ENCODE results near the gene FERMT1. TPM values are rescaled to one million over a fixed set of nuclear protein-coding genes. Genes with fewer than 3 reads are reported as not detected.
A peak's percentile ranks its signal among the peaks of the same experiment; 100 is the strongest.

Gene FERMT1
- total and polyA plus RNA-seq, 2 of the 13 experiments (the other 11 are each of a cell fraction or from before 2014, with no cell fraction given), result 15.8 to 29.5 TPM

GRCh38 chr20:6053776-6054688 lies 68.8 kb downstream of the FERMT1 start, which contains the start of gene LRRN4:
Gene LRRN4, minus strand, starts transcription at chr20:6054060. Its CDS starts 1,261 bp downstream, at chr20:6052799.
- peaks cover 49% of the 10 kb centered on the region for H3K4me1 ChIP-seq (ENCODE audit: insufficient read depth, low read length)
- peaks cover 1 to 8% of the 10 kb centered on the region in 2 experiments; a peak in 1 of 5 replicates for H3K27me3 ChIP-seq (ENCODE audit: control insufficient read depth in 1 of 2, insufficient read depth in 2 of 2, low read length in 2 of 2)
- no peak within 1 kb of the TSS for H3K27ac ChIP-seq (ENCODE audit: extremely low read length, insufficient read depth, low read length)
- no peaks in the 10 kb centered on the region for H3K36me3 ChIP-seq (replicated peaks in 1 of 2; ENCODE audit: control insufficient read depth in 1 of 2, insufficient read depth in 2 of 2, low read length in 2 of 2)
- peak; percentile 58 for ATAC-seq
- ChIA-PET CTCF (ENCODE audit: low intra/inter-chr PET ratio, low total read pairs) (no interaction called here), POLR2A (interaction anchor here (1.4 to 2.4 kb wide), 2 partner anchors 10 to 46 kb away, joined by 3 to 13 read pairs; no protein-coding TSS in a partner anchor)
- peak; percentile 34 for DNase-seq (ENCODE audit: low spot score)
- H3K4me2 ChIP-seq (ENCODE audit: low read depth, low read length), result peak within 1 kb of the TSS; percentile 94
- WGBS (ENCODE audit: low lambda C conversion rate), result 5% methylated on average over 13 of the region's 13 CpGs
- no peak within 1 kb of the TSS for H3K9ac ChIP-seq (ENCODE audit: insufficient read depth, low read depth, low read length)
- H3K4me3 ChIP-seq (replicated peaks in 1 of 3; ENCODE audit: insufficient read depth in 1 of 3, low read depth in 2 of 3, low read length in 3 of 3), result peak within 1 kb of the TSS; percentile 42 to 65 (median 59)
- no peaks in the 10 kb centered on the region for H3K79me2 ChIP-seq (ENCODE audit: insufficient read depth, low read length)
- intact Hi-C loops (cut with micrococcal nuclease; ENCODE audit: unreplicated experiment) (loop anchor here (1.0 kb wide), 1 partner anchor 20 kb away; no protein-coding TSS in a partner anchor), in situ Hi-C loops (cut with HindIII; ENCODE audit: extremely low pct_ligation_motif_present, low pct_unique_long_range_greater_than_20kb) (no loop called here)
- no TSS peak for BruUV-seq (replicated peaks)
- no peak for FAIRE-seq
- H3K9me3 ChIP-seq (ENCODE audit: low read length), result no peaks in the 10 kb centered on the region
- peak within 1 kb of the TSS; percentile 67 for H2AFZ ChIP-seq (ENCODE audit: low read length)
- no peaks in the 10 kb centered on the region for H4K20me1 ChIP-seq (ENCODE audit: insufficient read depth, low read length)
- no peak for TF ChIP-seq KDM1A (CRISPR knock-in tag; IDR thresholded peaks at IDR 0.05)
- TF ChIP-seq MEF2D (CRISPR knock-in tag; IDR thresholded peaks at IDR 0.05), result no peak
- TF ChIP-seq ZNF20 (CRISPR knock-in tag; IDR thresholded peaks at IDR 0.05), result no peak
- TF ChIP-seq ZNF264 (CRISPR knock-in tag; IDR thresholded peaks at IDR 0.05), result no peak
- TF ChIP-seq MEIS1 (CRISPR knock-in tag; IDR thresholded peaks at IDR 0.05; ENCODE audit: borderline replicate concordance), result no peak
- TF ChIP-seq ZNF737 (CRISPR knock-in tag; IDR thresholded peaks at IDR 0.05; ENCODE audit: borderline replicate concordance), result no peak
- TF ChIP-seq TEAD2 (CRISPR knock-in tag; IDR thresholded peaks at IDR 0.05), result no peak
- TF ChIP-seq SOX6 (IDR thresholded peaks at IDR 0.05), result no peak
- no peak for TF ChIP-seq SOX6 (CRISPR knock-in tag; IDR thresholded peaks at IDR 0.05)
- peak; percentile 24; the same call in 1 of the 2 replicates for TF ChIP-seq PATZ1 (CRISPR knock-in tag; IDR thresholded peaks at IDR 0.05)
- TF ChIP-seq BORCS8-MEF2B (CRISPR knock-in tag; IDR thresholded peaks at IDR 0.05), result no peak
- TF ChIP-seq ZNF160 (CRISPR knock-in tag; IDR thresholded peaks at IDR 0.05), result no peak
- no peak for TF ChIP-seq FLYWCH1 (CRISPR knock-in tag; IDR thresholded peaks at IDR 0.05)
- TF ChIP-seq, protein P1, sequence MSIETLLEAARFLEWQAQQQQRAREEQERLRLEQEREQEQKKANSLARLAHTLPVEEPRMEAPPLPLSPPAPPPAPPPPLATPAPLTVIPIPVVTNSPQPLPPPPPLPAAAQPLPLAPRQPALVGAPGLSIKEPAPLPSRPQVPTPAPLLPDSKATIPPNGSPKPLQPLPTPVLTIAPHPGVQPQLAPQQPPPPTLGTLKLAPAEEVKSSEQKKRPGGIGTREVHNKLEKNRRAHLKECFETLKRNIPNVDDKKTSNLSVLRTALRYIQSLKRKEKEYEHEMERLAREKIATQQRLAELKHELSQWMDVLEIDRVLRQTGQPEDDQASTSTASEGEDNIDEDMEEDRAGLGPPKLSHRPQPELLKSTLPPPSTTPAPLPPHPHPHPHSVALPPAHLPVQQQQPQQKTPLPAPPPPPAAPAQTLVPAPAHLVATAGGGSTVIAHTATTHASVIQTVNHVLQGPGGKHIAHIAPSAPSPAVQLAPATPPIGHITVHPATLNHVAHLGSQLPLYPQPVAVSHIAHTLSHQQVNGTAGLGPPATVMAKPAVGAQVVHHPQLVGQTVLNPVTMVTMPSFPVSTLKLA (IDR thresholded peaks at IDR 0.05), result no peak
- no peak for TF ChIP-seq ZNF724P (CRISPR knock-in tag; IDR thresholded peaks at IDR 0.05; ENCODE audit: borderline replicate concordance)
- no peak for TF ChIP-seq NR2F2 (IDR thresholded peaks at IDR 0.05; ENCODE audit: borderline replicate concordance, low read depth)
- no peak for TF ChIP-seq POLR2AphosphoS2 (IDR thresholded peaks at IDR 0.05; ENCODE audit: low read depth, low read length)
- TF ChIP-seq RBAK (CRISPR knock-in tag; IDR thresholded peaks at IDR 0.05), result no peak
- TF ChIP-seq ZNF891 (CRISPR knock-in tag; IDR thresholded peaks at IDR 0.05), result 0 out of 2 replicates have a peak, but pooled peaks have one; percentile 52
- TF ChIP-seq ZNF232 (CRISPR knock-in tag; IDR thresholded peaks at IDR 0.05; ENCODE audit: borderline replicate concordance), result no peak
